Skin epidermis (tissue), 12 donors: ENCODE data around the gene SH3PXD2A.

Source experiments
- H3K27ac ChIP-seq, 21 experiments: fragments of 200-600 bp; sonication (generic) in 11 of 21; one replicate each; pipeline ENCODE4 v1.5.0; 2020; ENCODE audit warnings: mild to moderate bottlenecking in 3 of 21, inconsistent platforms in 2 of 21, moderate library complexity in 2 of 21
- H3K4me3 ChIP-seq, 7 experiments: fragments of 200-600 bp; sonication (generic) in 2 of 7; one replicate each; pipeline ENCODE4 v1.5.0; 2020; ENCODE audit warnings: inconsistent platforms in 2 of 7, mild to moderate bottlenecking in 2 of 7, moderate library complexity in 1 of 7

The SH3PXD2A gene

GRCh38 chr10:103578782-103579382, 276.5 kb downstream of the SH3PXD2A start:
- H3K4me3 ChIP-seq: no peak overlapping the region
- no peak overlapping the region for H3K27ac ChIP-seq

GRCh38 chr10:103576862-103577261, 278.5 kb downstream of the SH3PXD2A start:
- no peak overlapping the region for H3K4me3 ChIP-seq
- no peak overlapping the region for H3K27ac ChIP-seq

- H3K27ac ChIP-seq: no peak overlapping the region
- no peak overlapping the region for H3K4me3 ChIP-seq
These were observed 279.3 kb downstream of the SH3PXD2A start for GRCh38 chr10:103576076-103576471.

- Histone ChIP-seq H3K27ac (no peak overlapping the region), H3K4me3 (no peak overlapping the region)
These were observed 279.8 kb downstream of the SH3PXD2A start for GRCh38 chr10:103575416-103576075.

GRCh38 chr10:103574097-103575061, 281.0 kb downstream of the SH3PXD2A start:
- Histone ChIP-seq H3K4me3 (no peak overlapping the region), H3K27ac (no peak overlapping the region)

- no peak overlapping the region for H3K27ac ChIP-seq
These were observed 282.2 kb downstream of the SH3PXD2A start for GRCh38 chr10:103573205-103573487.

GRCh38 chr10:103572347-103573204, 282.8 kb downstream of the SH3PXD2A start:
- no peak overlapping the region for H3K4me3 ChIP-seq
- no peak overlapping the region for H3K27ac ChIP-seq

More at GRCh38 chr10:103573205-103573487, 282.2 kb downstream of the SH3PXD2A start:
- no peak overlapping the region for H3K4me3 ChIP-seq

- no peak overlapping the region for H3K27ac ChIP-seq
These were observed 283.8 kb downstream of the SH3PXD2A start for GRCh38 chr10:103571656-103571975.

GRCh38 chr10:103570844-103571655, 284.3 kb downstream of the SH3PXD2A start:
- Histone ChIP-seq H3K4me3 (no peak overlapping the region), H3K27ac (no peak overlapping the region)

More at GRCh38 chr10:103571656-103571975, 283.8 kb downstream of the SH3PXD2A start:
- no peak overlapping the region for H3K4me3 ChIP-seq

- Histone ChIP-seq H3K27ac (no peak overlapping the region), H3K4me3 (no peak overlapping the region)
These were observed 285.5 kb downstream of the SH3PXD2A start for GRCh38 chr10:103569896-103570295.

- H3K4me3 ChIP-seq: no peak overlapping the region
- H3K27ac ChIP-seq: no peak overlapping the region
These were observed 286.9 kb downstream of the SH3PXD2A start for GRCh38 chr10:103568505-103568904.

GRCh38 chr10:103566536-103566935, 288.8 kb downstream of the SH3PXD2A start:
- no peak overlapping the region for H3K27ac ChIP-seq
- H3K4me3 ChIP-seq: no peak overlapping the region

GRCh38 chr10:103564776-103565520, 290.4 kb downstream of the SH3PXD2A start:
- Histone ChIP-seq H3K4me3 (no peak overlapping the region), H3K27ac (no peak overlapping the region)

- Histone ChIP-seq H3K4me3 (no peak overlapping the region), H3K27ac (no peak overlapping the region)
These were observed 291.3 kb downstream of the SH3PXD2A start for GRCh38 chr10:103564116-103564501.

- H3K4me3 ChIP-seq: no peak overlapping the region
- H3K27ac ChIP-seq: no peak overlapping the region
These were observed 291.9 kb downstream of the SH3PXD2A start for GRCh38 chr10:103563231-103564115.

- H3K27ac ChIP-seq: no peak overlapping the region
- H3K4me3 ChIP-seq: no peak overlapping the region
These were observed 293.0 kb downstream of the SH3PXD2A start for GRCh38 chr10:103562383-103562782.

GRCh38 chr10:103560886-103561285, 294.5 kb downstream of the SH3PXD2A start:
- Histone ChIP-seq H3K4me3 (no peak overlapping the region), H3K27ac (no peak overlapping the region)
